Astrocyte of the cerebellum (primary cell): ENCODE measurements around the gene TMEM143.

Experiments
- DNase-seq: peaks from one replicate; pipeline ENCODE4 v3.0.0-alpha.2; 2011; ENCODE audit warnings: low read depth
- H3K4me3 ChIP-seq: 2 replicates; pipeline ENCODE4 v1.5.1; 2011; ENCODE audit warnings: mild to moderate bottlenecking, low read depth, low read length, moderate library complexity
- CTCF ChIP-seq: IDR thresholded peaks from 2 replicates; pipeline ENCODE4 v1.5.1; 2012; ENCODE audit warnings: low read length, low read depth, moderate library complexity, mild to moderate bottlenecking; ENCODE audit errors: missing control alignments
- in situ Hi-C: cut with HindIII; loops from 2 replicates; pipeline ENCODE4 v1.10.0; 2017; ENCODE audit warnings: low sequenced_read_pairs

The TMEM143 gene

GRCh38 chr19:48290401-48290770 is 73.4 kb downstream of the TMEM143 start:
- peak; percentile 41 for TF ChIP-seq CTCF

DNA sequence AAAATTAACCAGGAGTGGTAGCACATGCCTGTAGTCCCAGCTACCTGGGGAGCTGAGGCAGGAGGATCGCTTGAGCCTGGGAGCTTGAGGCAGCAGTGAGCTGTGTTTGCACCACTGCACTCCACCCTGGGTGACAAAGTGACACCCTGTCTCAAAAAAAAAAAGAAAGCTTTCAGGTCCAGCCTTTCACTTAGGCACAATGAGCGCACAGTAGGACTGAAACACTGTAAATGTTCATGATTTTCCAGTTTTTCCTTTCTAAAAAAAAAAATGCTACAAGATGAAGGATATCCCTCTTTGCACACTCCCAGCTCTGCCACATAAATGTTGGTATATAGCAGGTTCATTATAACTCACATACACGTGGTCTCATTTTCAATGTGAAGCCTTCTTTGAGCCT is 76.0 kb downstream of the TMEM143 start:
- H3K4me3 ChIP-seq, result no peak overlapping the region
- in situ Hi-C loops, result no loop called here
- no peak for TF ChIP-seq CTCF
- DNase-seq, result no peak

More at GRCh38 chr19:48290401-48290770, 73.4 kb downstream of the TMEM143 start:
- no peak for DNase-seq
- in situ Hi-C loops, result no loop called here
- peak overlapping the region; percentile 44 for H3K4me3 ChIP-seq

DNA sequence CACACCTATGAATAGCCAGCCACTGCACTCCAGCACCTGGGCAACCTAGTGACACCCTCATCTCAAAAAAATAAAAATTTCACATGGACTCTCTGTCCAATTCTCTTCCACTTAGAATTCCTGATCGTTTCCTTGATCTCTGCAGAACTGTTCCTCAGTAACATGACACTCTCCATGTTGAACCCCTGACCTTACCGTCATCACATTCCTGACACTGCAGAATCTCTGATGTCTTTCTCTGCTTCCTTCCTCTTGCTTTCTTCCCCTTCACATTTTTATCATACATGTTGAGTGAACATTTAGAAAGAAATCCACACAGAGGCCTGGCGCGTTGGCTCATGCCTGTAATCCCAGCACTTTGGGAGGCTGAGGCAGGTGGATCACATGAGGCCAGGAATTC is 78.8 kb downstream of the TMEM143 start:
- no peak for TF ChIP-seq CTCF
- no peak overlapping the region for H3K4me3 ChIP-seq
- DNase-seq, result no peak
- in situ Hi-C loops, result no loop called here

DNA sequence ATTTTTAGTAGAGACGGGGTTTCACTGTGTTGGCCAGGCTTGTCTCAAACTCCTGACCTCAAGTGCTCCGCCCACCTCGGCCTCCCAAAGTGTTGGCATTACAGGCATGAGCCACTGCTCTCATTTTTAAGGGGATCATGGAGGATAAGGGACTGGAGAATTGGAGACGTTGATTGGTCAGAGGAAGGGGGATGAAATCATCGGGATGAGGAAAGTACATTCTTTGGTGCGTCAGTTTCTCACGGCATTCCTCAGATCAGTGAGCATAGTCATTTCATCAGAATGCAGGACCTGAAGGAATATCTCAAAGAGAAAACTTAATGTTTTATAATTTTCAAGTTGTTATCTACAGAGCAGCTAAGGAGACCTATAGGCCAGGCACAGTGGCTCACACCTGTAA is 79.8 kb downstream of the TMEM143 start:
- no peak for TF ChIP-seq CTCF
- in situ Hi-C loops, result no loop called here
- no peak overlapping the region for H3K4me3 ChIP-seq
- DNase-seq, result no peak
